GDM1 (cell line): ENCODE data around the gene CD177.
"Not testable (repeated sequence)": the region's sequence is repeated elsewhere in the genome, so short reads cannot be mapped to it uniquely, and the experiment has no call there.

ENCODE experiments used
- DNase-seq: peaks from one replicate; lab custom pipeline; 2025; lab: John Stamatoyannopoulos, UW

CD177 gene

DNA sequence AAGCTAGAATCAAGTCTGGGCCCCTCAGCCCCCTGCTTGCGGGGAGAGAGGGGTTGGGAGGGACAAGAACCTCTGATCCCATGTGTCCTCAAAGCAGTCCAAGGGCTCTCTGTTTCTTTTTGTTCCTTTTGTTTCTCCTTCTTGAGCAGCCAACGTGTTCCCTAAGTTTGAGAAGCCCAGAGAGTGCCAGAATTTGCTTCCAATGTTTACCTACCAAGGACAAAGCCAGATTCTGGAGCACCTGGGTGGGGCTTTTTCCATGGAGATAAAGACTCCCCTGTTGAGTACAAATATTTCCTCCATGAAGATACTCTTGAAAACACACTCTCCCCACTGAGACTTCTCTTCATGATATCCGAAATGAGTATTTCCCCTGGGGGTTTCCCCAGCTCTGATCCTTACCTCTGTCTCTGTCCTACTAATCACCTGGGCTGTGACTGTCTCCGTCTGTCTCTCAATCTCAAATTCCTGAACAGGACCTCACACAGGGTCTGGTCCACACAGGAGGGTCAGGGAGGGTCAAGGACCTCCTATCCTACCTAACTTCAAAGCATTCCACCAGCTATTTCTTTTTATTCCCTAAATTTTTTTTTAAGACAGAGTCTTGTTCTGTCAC is 27.4 kb downstream of the CD177 start:
- DNase-seq: no peak

- not testable (repeated sequence) for DNase-seq
Observed at GRCh38 chr19:43382586-43383216, 29.2 kb downstream of the CD177 start.

GRCh38 chr19:43383254-43383653 is 29.8 kb downstream of the CD177 start:
- not testable (repeated sequence) for DNase-seq

- DNase-seq: not testable (repeated sequence)
Observed at GRCh38 chr19:43383759-43384158, 30.3 kb downstream of the CD177 start.

DNA sequence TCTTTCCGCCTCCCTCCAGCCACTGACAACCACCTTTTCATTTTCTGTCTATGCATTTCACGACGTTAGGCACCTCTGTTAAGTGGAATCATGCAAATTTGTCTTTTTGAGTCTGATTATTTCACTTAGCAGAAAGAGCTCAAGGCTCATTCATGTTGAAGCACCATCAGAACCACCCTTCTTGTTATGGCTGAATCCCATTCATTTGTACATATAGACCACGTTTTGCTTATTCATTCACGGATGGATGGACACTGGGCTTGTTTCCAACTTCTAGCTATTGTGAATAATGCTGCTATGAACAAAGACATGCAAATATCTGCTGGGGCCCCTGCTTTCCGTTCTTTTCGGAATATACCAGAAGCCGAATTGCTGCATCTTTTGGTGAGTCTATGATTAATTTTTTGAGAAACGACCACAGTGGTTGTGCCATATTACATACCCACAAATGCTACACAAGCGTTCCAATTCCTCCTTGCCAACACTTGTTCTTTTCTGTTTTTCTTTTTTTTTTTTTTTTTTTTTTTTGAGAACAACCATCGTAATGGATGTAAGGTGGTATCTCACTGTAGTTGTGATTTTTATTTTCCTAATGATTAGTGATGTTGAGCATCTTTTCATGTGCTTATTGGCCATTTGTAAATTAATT is 37.5 kb downstream of the CD177 start:
- DNase-seq: not testable (repeated sequence)

- DNase-seq: not testable (repeated sequence)
Observed at GRCh38 chr19:43391552-43391935, 38.1 kb downstream of the CD177 start.

GRCh38 chr19:43393501-43393900 is 40.0 kb downstream of the CD177 start:
- DNase-seq: not testable (repeated sequence)

DNA sequence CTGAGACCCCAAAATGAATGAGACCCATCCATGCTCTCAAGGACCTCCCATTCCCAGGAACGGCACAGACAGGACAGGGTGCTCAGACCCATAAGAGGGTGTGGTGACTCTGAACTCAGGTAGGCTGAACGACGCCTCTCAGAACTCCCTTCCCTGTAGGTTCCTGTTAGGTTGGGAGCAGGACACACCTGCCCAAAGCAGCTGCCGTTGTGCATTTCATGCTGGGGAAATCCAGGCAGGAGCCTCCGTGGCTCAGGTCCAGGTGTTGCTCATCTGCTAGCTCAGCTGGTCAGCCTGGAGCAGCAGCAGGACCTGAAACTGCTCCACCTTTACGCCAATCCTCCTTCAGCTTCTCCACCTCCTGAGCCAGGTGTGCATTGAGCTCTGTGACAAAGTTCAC is 42.1 kb downstream of the CD177 start:
- no peak for DNase-seq

DNA sequence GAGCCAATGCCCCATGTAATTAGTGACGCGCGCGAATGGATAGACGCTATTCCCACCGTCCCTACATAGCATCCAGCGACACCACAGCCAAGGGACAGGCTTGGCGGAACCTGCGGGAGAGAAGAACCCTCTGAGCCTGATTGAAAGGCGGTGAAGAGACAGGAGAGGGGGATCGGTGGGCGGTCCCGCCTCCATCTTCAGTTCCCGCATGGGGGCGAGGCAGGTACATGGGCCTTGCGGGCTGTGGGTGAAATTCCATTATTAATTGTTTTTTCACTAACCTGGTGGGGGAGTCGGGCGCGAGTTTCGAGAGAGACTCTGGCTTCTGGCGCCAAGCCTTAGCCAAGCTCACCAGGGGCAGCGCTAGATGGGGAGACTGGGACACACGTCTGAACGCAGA is 52.8 kb downstream of the CD177 start:
- no peak for DNase-seq

DNA sequence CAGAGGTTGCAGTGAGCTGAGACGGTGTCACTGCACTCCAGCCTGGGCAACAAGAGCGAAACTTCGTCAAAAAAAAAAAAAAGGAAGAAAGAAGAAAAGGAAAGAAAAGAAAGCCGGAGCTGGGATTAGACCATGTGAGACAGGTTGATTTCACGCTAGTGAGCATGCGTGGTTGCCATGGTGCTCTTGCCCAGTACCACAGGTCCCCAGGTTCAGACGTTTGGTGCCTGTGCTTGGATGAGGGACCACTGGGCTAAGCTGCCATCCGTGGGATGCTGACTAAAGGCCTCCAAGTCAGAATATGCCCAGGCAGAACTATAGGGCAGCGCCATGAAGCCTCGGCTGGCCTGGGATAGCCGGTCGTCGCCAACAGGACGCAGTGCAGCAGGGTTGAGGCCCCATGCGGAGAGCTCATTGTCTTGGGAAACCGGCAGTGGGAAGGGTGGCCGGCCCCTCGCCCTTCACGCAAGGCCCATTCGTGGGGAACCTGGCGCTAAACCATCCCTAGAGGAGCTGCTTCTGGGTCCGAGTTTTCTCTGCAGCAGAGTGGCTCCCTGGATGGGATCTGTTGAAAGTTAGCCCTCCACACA is 54.0 kb downstream of the CD177 start:
- no peak for DNase-seq

GRCh38 chr19:43408043-43408442 is 54.6 kb downstream of the CD177 start:
- DNase-seq: no peak

- DNase-seq: no peak
Observed at GRCh38 chr19:43409415-43409814, 55.9 kb downstream of the CD177 start.

GRCh38 chr19:43412441-43412840 is 59.0 kb downstream of the CD177 start:
- DNase-seq: no peak
